Measurements from ENCODE around the gene TUSC2.

The TUSC2 gene

GRCh38 chr3:50321336-50322114, 6.5 kb downstream of the TUSC2 start:
- H3K9me3 ChIP-seq = no peaks in the 10 kb centered on the region
- H3K4me1 ChIP-seq (ENCODE audit: control insufficient read depth in 1 of 2, insufficient read depth in 1 of 2, low read depth in 1 of 2, low read length in 1 of 2) = peaks cover 82 to 95% of the 10 kb centered on the region in 2 experiments

GRCh38 chr3:50320853-50321335, 7.1 kb downstream of the TUSC2 start:
- TF ChIP-seq CTCF (IDR thresholded peaks at IDR 0.05) = no peak

More at GRCh38 chr3:50321336-50322114, 6.5 kb downstream of the TUSC2 start:
- Histone ChIP-seq H3K27me3 (no peaks in the 10 kb centered on the region), H3K27ac (peak overlapping the region; percentile 95), H3K4me3 (ENCODE audit: low read depth in 1 of 2, low read length in 1 of 2) (peak overlapping the region; percentile 72 to 77), H3K36me3 (peaks cover 9% of the 10 kb centered on the region)
- peak; percentile 78 for TF ChIP-seq CTCF (IDR thresholded peaks at IDR 0.05)

GRCh38 chr3:50319894-50320625, 8.0 kb downstream of the TUSC2 start:
- Histone ChIP-seq H3K9me3 (no peaks in the 10 kb centered on the region), H3K27ac (peak overlapping the region; percentile 95), H3K27me3 (no peaks in the 10 kb centered on the region), H3K4me1 (ENCODE audit: control insufficient read depth in 1 of 2, insufficient read depth in 1 of 2, low read depth in 1 of 2, low read length in 1 of 2) (peaks cover 68 to 82% of the 10 kb centered on the region in 2 experiments), H3K4me3 (ENCODE audit: low read depth in 1 of 2, low read length in 1 of 2) (peak overlapping the region; percentile 72 to 77), H3K36me3 (peaks cover 5% of the 10 kb centered on the region)
- TF ChIP-seq CTCF (IDR thresholded peaks at IDR 0.05) = no peak

More at GRCh38 chr3:50320853-50321335, 7.1 kb downstream of the TUSC2 start:
- Histone ChIP-seq H3K4me3 (ENCODE audit: low read depth in 1 of 2, low read length in 1 of 2) (peak overlapping the region; percentile 72 to 77), H3K4me1 (ENCODE audit: control insufficient read depth in 1 of 2, insufficient read depth in 1 of 2, low read depth in 1 of 2, low read length in 1 of 2) (peaks cover 76 to 90% of the 10 kb centered on the region in 2 experiments), H3K27me3 (no peaks in the 10 kb centered on the region), H3K27ac (peak overlapping the region; percentile 95), H3K36me3 (peaks cover 9% of the 10 kb centered on the region), H3K9me3 (no peaks in the 10 kb centered on the region)

GRCh38 chr3:50319181-50319893, 8.7 kb downstream of the TUSC2 start:
- Histone ChIP-seq H3K9me3 (no peaks in the 10 kb centered on the region), H3K27ac (peak overlapping the region; percentile 86), H3K36me3 (peaks cover 5% of the 10 kb centered on the region), H3K4me1 (ENCODE audit: control insufficient read depth in 1 of 2, insufficient read depth in 1 of 2, low read depth in 1 of 2, low read length in 1 of 2) (peaks cover 60 to 75% of the 10 kb centered on the region in 2 experiments), H3K4me3 (ENCODE audit: low read depth in 1 of 2, low read length in 1 of 2) (peak overlapping the region; percentile 23 to 77), H3K27me3 (no peaks in the 10 kb centered on the region)
- TF ChIP-seq CTCF (IDR thresholded peaks at IDR 0.05) = no peak

- H3K4me1 ChIP-seq (ENCODE audit: control insufficient read depth in 1 of 2, insufficient read depth in 1 of 2, low read depth in 1 of 2, low read length in 1 of 2) = peaks cover 53 to 67% of the 10 kb centered on the region in 2 experiments
- H3K27ac ChIP-seq = peak overlapping the region; percentile 86
- peaks cover 5% of the 10 kb centered on the region for H3K36me3 ChIP-seq
- H3K27me3 ChIP-seq = no peaks in the 10 kb centered on the region
- no peaks in the 10 kb centered on the region for H3K9me3 ChIP-seq
- H3K4me3 ChIP-seq (ENCODE audit: low read depth in 1 of 2, low read length in 1 of 2) = peak overlapping the region; percentile 23 to 77
- TF ChIP-seq CTCF (IDR thresholded peaks at IDR 0.05) = peak; percentile 20
Observed at GRCh38 chr3:50318615-50319014, 9.4 kb downstream of the TUSC2 start.
